IPS-NIHi7 (cell line): ENCODE measurements around the gene BMPR1B.

Source experiments
- DNase-seq: peaks from one replicate; pipeline ENCODE4 v3.0.0; 2012; ENCODE audit warnings: mixed read lengths; ENCODE audit errors: extremely low spot score

The BMPR1B gene

DNA sequence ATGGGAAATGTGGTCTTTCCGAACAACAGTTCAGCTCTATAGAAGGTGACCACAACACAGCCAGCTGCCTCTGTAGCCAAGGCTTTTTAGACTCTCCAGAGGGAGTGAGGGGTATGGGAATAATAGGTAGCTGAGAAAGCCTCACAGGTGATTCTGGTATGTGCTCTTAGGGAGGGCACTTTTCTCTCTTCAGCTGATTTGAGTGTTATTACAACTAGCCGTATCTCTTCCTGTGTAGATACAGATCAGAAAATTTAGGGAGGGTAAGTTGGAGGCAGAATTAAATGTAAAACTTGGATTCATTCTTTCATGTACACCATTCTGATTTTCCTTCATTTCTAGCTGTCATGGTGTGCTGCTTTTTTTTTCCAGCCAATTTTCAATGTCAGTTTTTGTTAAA lies 154.9 kb downstream of the BMPR1B start:
- DNase-seq = no peak

DNA sequence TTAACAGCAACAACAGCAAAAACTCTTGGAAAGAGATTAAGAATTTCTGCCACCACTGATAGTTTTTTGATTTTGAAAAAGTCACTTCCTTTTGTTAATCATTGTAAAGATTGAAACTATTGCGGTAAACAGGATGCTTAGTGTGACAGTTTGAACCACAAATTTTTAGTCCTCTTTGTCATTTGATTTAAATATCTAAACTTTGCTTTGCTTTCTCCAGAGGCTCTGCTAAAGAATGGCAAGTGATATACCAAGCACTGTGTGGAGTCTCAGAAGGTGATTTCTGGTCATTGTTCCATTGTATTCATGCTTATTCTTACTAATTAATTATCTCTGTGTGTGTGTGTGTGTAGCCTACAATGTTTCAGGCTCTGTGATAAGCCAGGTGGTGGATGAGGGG lies 155.6 kb downstream of the BMPR1B start:
- no peak for DNase-seq

DNA sequence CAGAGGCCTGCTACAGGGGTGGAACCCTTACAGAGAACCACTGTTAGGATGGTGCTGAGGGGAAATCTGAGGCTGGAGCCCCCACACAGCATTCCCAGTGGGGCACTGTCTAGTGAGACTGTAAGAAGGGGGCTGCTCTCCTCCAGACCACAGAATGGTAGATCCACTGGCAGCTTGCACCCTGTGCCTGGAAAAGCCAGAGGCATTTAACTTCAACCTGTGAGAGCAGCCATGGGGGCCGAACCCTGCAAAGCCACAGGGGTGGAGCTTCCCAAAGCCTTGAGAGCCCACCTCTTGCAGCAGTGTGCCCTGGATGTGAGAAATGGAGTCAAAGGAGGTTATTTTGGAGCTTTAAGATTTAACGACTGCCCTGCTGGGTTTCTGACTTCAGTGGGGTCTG lies 159.4 kb downstream of the BMPR1B start:
- no peak for DNase-seq

DNA sequence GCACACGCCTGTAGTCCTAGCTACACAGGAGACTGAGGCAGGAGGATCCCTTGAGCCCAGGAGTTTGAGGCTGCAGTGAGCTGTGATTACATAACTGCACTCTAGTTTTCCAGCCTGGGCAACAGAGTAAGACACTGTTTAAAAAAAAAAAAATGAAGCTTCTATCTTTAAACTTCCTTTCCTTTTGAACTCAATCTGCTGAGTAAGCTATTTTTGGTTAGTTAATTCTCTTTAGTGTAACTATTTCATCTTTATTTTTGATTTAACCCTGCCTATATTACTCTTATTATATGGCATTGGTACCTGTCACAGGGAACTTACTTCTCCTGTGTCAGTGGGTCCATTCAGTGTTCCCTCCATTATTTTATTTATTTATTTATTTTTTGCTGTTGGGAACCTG lies 160.8 kb downstream of the BMPR1B start:
- DNase-seq = no peak

DNA sequence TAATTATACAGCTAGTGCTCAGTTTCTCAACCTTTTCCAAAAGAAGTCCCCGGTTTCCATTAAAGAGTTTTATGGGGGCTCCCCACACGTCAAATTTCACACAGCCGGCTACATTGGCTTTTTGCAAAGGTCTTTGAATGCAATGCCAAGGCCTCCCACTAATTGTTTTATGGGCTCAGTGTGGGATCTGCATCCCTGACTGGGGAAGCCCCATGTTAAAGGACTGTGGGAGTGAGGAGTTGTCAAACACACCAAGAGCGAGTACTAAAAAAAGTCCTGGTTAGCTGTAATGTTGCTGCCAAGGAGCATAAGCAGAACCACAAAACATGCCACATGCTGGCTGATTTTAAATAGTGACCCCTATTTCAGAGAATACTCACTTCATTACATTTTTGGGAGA lies 162.6 kb downstream of the BMPR1B start:
- DNase-seq = no peak

DNA sequence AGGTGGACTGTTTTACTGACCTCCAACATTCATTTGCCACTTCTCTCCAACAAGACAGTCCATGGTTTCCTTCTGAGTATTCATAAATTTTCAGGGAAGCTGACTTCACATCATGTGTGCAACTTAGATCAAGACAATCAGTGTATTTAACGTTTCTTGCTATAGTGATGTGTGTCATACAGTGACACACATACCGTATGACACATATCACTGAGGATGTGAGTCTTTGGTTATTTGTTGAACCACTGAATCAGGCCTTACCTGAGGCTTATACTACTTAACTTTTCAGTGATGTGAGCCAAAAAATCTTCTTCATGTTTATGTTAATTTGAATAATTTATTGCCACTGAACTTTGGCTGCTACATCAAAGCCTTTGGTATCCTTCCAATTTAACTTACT lies 166.8 kb downstream of the BMPR1B start:
- DNase-seq = no peak

DNA sequence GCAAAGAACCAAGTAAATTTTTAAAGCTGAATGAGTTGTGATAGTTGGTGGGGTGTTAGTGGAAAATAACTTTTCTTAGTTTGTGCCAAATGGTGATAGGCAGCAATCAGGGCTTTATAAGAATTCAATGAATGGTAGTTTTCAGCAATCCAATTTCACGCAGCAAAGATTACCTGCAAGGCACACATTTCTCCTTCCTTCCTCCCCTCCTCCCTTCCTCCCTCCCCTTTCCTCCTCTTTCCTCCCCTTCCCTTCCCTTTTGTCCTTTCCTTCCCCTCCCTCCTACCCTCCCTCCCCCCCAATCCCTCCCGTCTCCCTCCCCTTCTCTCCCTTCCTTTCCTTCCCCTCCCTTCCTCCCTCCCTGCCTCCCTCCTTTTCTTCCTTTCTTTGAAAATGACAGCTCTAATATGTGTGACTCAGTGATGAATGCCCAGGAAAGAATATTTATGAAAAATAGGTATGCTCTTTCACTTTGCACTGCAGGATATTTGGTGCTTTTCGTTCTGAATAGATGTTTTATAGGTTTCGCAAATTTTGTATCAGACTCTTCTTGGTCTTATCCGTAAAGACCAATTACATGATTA lies 168.1 kb downstream of the BMPR1B start:
- DNase-seq = no peak

DNA sequence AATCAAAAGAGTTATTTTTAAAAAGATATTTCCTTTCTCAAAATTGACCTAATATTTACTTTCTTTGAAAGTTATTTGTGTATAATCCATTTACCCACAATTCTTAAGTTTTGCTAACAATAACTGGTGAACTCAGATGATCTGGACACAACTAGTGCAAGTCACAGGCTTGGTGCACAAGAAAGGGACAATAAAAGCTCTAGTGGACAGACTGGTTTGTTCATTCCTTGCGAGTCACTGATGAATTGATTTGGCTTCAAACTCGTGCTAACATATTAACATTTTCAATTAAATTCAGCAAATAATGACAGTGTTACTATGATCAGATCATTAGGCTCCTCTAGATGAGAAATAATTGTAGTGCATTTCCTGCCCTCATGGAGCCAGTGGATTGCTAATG lies 169.2 kb downstream of the BMPR1B start:
- DNase-seq = no peak

DNA sequence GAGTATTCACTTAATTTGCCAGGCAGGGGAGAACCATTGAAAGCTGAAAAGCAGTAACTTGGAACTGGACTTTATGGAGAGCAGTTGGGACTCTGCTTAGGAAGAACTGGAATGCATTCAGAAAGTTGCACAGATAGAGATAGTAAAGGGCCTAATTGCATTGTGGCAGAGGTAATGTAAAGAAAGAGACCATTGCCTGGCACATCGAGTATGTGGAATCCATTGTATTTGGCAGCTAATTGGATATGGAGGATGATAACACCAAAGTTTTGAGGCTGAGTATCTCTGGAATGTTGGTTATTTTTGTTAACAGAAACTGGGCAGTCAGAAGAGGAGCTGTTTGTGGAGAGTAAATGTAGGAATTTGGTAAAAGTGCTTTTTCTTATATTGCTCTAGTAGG lies 169.9 kb downstream of the BMPR1B start:
- DNase-seq = no peak

DNA sequence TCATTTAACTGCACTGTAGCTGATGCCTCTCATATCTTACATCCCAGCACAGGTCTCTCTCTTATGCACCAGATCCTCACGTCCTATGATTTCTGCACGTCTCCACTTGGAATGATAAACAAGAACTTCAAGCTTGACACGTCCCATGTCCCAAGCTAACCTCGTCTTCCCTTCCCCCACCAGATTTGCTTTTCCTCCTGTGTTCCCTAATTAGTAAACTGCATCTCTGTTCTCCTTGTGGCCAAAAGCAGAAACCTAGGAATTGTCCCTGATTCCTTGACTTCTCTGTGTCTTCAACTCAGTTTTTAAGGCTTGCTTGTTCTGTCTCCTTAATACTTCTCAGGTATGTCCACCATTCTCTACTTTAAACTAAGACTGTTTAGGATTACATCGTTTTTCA lies 171.9 kb downstream of the BMPR1B start:
- no peak for DNase-seq

DNA sequence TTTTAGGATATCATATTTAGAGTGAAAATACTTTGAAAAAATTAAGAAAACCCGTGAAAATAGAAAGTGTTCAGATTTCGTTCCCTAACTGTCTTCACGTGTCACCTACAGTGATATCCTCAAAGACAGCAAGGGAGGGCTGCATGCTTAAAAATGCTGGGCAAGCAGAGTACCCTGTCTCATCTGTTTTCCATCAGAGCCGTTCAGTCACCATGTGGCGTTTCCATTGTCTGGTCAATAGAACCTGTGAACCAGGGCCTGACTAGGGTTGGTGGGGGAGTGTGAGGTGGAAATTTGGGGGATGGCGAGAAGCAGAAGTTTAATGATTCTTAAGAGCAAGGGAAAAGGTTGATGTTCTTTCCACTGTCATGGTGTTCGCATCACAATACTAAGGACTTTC lies 173.9 kb downstream of the BMPR1B start:
- DNase-seq = no peak

DNA sequence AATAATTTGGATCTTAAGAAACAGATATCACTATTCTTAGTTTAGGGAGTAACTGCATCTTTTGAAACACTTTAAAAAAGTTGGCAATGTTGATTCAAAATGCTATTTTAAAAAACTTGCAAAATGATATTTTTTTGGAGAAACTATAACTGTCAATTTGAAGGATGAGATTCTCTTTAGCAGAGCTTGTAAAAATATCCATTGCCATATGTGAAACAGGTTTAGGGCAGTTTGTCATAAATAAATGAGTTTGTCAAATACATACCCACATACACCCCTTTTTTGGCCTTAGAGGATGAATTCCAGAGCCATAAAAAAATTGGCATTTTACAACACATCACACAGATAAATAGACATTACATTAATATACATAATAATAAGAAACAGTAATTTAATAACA lies 174.6 kb downstream of the BMPR1B start:
- DNase-seq = no peak

DNA sequence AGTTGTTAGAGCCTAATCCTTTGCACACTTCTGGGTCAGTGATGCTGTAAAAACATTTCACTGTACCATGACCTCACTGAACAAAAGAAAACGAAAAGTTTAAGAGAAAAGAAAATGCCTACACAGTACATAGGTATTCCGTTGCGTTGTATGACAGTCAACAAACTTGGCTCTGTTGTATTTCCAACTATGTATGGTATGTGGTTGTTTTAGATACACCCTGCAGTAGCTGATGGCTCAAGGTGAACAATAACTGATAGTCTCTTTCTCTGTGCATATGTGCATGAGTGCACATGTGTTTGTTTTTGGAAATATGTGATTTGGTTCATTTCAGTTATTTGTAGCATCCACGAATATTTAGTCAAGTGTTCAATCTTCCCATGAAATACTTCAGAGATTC lies 176.0 kb downstream of the BMPR1B start:
- DNase-seq = no peak

DNA sequence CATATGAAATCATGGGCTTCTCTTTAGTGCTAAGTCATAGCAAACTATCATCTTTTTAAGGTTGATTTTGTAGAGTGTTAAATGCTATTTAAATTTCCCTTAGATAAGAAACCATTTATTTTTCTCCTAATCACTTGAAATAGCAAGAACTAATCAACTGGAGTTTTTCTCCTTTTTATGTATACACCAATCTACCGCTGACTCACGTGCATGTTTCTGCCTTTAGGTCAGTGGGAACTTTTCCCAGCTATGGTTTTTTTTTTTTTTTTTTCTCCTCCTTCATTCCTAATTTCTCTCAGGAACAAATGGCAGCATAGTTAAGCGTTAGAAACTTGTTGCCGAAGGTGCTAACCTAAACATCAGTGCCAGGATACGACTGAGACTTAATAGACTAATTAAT lies 176.4 kb downstream of the BMPR1B start:
- DNase-seq = no peak

DNA sequence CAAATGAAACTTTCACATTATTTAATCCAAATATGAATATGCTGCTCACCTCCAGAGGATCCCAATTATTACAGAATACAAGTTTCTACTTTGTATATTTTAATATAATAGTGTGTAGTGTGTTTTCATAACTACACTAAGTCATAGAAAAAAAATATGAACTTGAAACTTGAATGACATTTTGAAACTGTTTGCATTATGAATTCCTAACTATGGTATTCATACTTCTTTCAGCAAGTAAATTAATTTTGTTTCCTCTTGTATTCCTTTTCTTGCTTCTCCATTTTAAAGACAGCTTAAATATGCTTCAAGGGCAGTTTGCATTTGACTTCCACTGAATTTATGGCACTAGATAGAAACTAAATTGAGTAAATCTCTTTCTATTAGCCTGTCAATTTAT lies 177.1 kb downstream of the BMPR1B start:
- DNase-seq = no peak

DNA sequence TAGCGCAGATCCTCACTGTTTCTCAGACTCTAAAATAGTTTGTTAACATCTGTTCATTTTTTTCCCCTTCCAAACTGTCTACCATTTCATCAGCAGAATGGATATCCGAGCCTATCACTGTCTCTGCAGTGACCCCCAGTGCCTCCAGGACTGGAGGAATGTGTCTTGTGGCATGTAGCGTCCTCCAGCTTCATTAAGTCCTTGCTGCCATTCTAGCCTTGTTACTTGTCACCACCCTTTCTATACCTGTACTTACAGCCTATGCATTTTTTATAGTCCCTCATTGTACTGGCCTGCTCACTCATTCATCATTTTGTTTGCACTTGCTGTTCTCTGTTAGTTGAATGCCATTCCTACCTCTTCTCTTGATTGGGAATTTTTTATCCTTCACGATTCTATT lies 179.1 kb downstream of the BMPR1B start:
- DNase-seq = no peak

DNA sequence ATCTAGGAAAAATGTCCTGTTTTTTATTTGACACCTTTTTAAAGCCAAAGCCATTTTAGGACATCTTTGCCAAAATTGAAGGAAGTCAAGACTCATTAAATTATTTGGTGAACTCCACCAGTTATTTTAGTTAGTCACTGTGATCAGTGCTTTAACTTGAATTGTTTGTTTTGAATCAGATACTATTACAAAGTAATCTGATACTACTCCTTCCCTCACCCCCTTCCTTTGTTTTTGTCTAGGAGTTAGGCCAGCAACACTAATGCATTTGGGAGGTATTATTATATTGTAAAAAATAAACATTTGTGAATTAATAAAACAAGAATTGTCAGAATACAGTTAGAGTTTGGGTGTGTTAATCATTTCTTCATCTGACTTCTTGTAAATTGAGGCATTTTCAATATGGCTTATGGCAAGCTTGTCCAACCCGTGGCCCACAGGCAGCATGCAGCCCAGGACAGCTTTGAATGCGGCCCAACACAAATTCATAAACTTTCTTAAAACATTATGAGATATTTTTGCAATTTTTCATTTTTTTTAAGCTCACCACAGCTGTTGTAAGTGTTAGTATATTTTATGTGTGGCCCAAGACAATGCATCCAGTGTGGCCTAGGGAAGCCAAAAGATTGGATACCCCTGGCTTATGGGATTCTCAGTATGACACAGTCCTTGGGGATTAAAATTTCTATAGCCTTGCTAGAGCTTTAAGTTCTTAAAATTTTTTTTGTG lies 182.2 kb downstream of the BMPR1B start:
- no peak for DNase-seq

DNA sequence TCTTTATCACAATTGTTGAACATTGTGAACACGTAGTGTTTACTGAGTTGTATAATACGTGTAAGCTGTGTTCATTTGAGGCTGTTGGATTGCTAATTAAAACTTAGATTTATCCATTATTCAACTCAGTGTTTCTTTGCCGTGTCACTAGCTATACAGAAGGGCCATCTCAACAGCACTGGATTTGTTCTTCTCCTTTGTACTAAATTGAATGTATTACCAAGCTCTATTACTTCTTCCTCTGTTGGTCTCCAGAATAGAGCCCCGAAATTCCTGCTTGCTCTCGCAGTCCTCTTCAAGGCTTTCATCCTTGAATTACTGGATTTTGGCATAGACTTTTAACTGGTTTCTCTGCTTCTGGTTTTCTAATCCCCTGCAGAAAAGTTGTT lies 182.8 kb downstream of the BMPR1B start:
- no peak for DNase-seq

DNA sequence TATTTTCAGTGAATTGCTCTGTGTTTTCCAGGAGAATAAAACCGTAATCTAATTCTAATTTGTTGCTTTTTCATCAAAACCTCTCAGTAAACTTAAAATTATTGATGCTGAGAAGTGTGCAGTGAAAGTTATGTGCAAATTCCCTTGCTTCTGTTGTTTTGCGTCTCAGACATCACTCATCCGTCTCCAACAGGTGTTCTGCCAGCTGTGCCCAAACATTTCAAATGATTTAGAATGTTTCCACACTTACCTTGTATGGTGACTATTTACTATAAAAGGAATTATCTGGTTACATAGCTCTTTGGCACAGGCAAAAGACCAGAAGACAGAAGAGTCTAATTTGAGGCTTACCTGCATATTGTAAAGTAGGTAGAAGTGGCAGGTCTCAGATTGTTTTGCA lies 184.0 kb downstream of the BMPR1B start:
- DNase-seq = no peak

DNA sequence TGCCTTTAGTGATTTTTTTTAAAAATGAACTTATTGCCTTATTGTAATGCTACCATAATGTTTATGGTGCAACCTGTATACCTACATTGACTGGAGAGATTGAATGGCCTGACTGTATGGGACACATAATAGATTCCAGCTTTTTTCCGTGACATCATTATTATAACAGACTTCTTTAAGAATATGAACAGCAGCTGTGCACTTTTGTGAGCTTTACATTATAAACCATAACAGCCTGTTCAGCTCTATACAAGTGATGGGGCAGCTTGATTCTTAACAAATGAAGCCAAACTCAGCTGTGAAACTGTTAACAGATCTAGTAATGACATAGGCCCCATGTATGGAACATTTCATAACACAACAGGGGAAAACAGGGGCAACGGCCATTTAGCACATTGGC lies 187.0 kb downstream of the BMPR1B start:
- no peak for DNase-seq

DNA sequence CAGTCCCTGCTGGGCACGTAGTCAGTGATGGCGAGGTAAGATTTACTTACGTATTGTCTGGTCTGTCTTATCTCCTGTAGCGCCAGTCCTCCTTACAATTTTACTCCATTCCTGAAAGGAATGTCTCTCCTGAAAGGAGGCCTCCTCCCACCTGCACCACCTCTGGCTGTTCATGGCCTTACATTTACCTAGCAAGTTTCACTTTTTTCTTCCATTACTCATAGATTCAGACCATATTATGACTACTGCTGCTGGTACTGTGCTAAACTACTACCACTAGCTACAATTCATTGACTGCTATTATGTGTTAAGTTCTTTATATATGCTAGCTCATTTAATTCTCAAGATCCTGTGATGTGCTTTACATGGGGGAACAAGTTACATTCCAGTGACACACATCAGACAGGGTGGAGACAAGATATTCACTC lies 189.9 kb downstream of the BMPR1B start:
- no peak for DNase-seq

DNA sequence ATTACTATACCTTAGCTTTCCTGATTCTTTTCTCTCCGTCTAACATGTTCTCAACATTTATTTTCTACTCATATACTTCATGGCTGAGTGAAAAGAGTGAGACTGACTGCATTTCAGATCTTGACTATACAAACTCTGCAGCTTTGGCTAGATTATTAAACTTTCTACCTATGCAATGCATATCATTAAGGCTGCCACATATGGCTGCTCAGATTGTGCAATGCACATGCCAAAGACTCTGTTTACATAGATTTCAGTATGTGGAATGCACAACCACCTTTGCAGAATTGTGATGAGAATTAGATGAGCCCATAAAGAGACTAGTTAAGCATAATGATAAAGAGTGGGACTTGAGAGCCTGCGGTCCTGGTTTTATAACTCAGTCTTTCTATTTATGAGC lies 196.5 kb downstream of the BMPR1B start:
- DNase-seq = no peak

DNA sequence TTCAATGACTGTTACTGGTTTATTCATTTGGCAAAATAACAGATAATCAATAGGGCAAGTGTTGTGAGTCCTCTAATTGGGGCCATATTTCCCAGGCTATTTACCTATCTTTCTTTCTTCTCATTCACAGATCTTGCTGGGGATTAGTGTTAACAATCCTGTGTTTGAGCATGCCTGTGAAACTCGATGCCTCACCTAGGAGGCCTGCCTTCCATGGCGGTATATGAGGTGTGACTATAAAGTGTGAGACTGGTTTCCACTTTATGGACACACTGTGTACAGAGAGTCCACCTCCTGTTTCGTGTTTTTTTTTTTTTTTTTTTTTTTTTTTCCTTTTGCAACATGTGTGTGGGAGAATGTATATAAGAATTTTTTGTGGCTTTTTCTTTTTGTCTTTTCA lies 199.3 kb downstream of the BMPR1B start:
- DNase-seq = peak; percentile 30

DNA sequence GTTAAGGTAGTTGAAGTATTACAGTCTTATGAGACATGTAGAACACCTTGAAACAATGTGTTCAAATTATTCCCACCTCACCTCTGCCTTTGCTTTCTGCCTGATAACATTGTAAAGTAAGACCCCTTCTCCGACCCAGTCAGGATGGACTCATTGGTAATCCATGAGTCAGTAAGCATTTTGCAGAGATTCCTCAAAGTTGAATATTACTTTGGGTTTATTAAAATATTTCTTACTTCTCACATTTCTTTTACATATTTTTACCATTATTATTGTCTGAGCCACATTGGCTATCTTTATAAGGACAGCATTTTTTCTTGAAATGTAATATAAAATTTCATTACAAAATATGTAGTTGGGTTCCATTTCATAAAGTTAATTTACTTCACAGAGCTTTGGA lies 201.6 kb downstream of the BMPR1B start:
- no peak for DNase-seq
